ENCODE data around the gene COMMD9. TPM values are rescaled to one million over a fixed set of nuclear protein-coding genes. Genes with fewer than 3 reads are reported as not detected.
A peak's percentile ranks its signal among the peaks of the same experiment; 100 is the strongest.

COMMD9 gene
- total RNA-seq, 1 donor from 2014 or later: 53.5 TPM

DNA sequence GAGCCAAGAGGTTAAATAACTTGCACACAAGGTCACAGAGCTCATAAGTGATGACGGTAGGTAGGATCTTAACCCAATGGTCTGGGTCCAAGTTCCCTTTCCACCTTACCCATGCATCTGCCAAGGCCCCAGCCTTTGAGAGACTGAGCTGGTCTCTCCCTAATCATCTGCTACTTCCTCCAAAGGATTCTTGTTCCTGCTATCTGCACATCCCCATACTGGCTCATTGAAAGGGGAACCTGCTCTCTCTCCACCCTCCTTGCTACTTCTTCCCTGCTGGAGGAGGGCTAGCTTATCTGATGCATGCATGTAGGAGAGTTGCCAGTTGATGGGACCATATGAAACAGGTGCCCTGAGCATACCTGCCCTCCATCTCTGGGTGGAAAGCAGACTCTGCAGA, 47.7 kb downstream of the COMMD9 start:
- Mint-ChIP-seq H3K27ac (no peak overlapping the region), H3K27me3 (ENCODE audit: low read depth) (no peaks in the 10 kb centered on the region), H3K36me3 (peaks cover 7% of the 10 kb centered on the region), H3K9me3 (peaks cover 9% of the 10 kb centered on the region), H3K4me1 (peaks cover 23% of the 10 kb centered on the region), H3K4me3 (no peak overlapping the region)
- no peak for DNase-seq (ENCODE audit: low spot score in 2 of 2, unreplicated experiment in 2 of 2)
- TF ChIP-seq, protein P1, sequence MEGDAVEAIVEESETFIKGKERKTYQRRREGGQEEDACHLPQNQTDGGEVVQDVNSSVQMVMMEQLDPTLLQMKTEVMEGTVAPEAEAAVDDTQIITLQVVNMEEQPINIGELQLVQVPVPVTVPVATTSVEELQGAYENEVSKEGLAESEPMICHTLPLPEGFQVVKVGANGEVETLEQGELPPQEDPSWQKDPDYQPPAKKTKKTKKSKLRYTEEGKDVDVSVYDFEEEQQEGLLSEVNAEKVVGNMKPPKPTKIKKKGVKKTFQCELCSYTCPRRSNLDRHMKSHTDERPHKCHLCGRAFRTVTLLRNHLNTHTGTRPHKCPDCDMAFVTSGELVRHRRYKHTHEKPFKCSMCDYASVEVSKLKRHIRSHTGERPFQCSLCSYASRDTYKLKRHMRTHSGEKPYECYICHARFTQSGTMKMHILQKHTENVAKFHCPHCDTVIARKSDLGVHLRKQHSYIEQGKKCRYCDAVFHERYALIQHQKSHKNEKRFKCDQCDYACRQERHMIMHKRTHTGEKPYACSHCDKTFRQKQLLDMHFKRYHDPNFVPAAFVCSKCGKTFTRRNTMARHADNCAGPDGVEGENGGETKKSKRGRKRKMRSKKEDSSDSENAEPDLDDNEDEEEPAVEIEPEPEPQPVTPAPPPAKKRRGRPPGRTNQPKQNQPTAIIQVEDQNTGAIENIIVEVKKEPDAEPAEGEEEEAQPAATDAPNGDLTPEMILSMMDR (IDR thresholded peaks at IDR 0.05; ENCODE audit: unreplicated experiment): no peak

DNA sequence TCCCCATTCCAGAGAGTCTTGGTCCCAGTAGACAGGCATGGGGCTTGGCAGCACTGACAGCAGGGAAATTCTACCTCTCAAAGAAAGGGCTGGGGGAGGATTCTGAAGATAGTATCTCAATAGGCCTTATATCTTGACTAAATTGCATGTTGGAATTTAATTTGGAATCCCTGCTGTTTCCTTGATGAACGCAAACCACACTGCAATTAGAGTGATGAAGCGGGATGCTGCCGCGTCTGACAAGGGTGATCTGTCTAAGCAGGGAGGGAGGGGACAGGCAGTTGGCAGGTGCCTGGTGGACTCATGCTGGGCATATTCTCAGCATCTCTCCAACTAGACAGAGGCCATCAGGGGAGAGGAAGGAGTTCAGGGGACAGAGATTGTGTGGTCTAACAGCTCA, 48.4 kb downstream of the COMMD9 start:
- DNase-seq (ENCODE audit: low spot score in 2 of 2, unreplicated experiment in 2 of 2): no peak
- no peak overlapping the region for H3K4me3 Mint-ChIP-seq
- TF ChIP-seq, protein P1 (IDR thresholded peaks at IDR 0.05; ENCODE audit: unreplicated experiment): no peak
- no peaks in the 10 kb centered on the region for H3K27me3 Mint-ChIP-seq (ENCODE audit: low read depth)
- peaks cover 9% of the 10 kb centered on the region for H3K9me3 Mint-ChIP-seq
- H3K27ac Mint-ChIP-seq: peak overlapping the region; percentile 79
- H3K36me3 Mint-ChIP-seq: peaks cover 9% of the 10 kb centered on the region
- peaks cover 23% of the 10 kb centered on the region for H3K4me1 Mint-ChIP-seq

DNA sequence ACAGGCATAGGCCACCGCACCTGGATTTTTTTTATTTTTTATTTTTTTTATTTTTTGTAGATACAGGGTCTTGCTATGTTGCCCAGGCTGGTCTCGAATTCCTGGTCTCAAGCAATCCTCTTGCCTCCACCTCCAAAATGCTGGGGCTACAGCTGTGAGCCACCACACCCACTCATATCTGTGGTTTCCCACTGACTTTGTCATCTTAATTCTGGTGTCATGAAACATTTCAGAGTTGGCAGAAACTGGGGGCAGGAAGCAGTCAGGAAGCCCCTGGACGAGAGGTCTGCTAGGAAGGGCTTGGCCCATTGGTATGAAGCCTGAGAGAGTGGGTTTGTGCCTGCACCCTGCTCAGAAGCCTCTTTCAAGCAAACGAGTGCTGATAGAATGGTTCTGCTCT, 49.1 kb downstream of the COMMD9 start:
- Mint-ChIP-seq H3K4me1 (peaks cover 26% of the 10 kb centered on the region), H3K27me3 (ENCODE audit: low read depth) (no peaks in the 10 kb centered on the region), H3K27ac (no peak overlapping the region), H3K36me3 (peaks cover 9% of the 10 kb centered on the region), H3K9me3 (peaks cover 5% of the 10 kb centered on the region), H3K4me3 (no peak overlapping the region)
- TF ChIP-seq, protein P1 (IDR thresholded peaks at IDR 0.05; ENCODE audit: unreplicated experiment): no peak
- DNase-seq (ENCODE audit: low spot score in 2 of 2, unreplicated experiment in 2 of 2): no peak

DNA sequence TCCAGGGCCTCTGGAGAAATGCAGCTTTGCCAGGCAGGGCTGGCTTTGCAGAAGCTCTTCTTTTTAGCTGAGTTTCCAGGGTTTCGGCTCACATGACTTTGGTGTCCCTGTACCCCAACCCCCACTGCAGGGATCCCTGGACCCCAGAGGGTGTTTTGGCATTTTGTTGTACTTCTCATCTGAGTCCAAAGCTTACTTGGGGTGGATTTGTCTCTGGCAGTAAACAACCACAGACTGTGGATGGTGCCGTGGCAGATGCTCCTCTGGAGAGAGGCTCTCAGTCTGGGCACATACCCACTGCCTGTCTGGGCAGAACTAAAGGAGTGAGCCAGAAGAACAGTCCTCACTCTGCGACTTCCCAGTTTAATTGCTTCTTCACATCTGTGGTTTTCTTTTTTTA, 49.6 kb downstream of the COMMD9 start:
- H3K4me1 Mint-ChIP-seq: peaks cover 26% of the 10 kb centered on the region
- no peaks in the 10 kb centered on the region for H3K27me3 Mint-ChIP-seq (ENCODE audit: low read depth)
- H3K27ac Mint-ChIP-seq: no peak overlapping the region
- DNase-seq (ENCODE audit: low spot score in 2 of 2, unreplicated experiment in 2 of 2): no peak
- H3K36me3 Mint-ChIP-seq: peaks cover 5% of the 10 kb centered on the region
- TF ChIP-seq, protein P1 (IDR thresholded peaks at IDR 0.05; ENCODE audit: unreplicated experiment): no peak
- H3K4me3 Mint-ChIP-seq: no peak overlapping the region
- H3K9me3 Mint-ChIP-seq: no peaks in the 10 kb centered on the region

DNA sequence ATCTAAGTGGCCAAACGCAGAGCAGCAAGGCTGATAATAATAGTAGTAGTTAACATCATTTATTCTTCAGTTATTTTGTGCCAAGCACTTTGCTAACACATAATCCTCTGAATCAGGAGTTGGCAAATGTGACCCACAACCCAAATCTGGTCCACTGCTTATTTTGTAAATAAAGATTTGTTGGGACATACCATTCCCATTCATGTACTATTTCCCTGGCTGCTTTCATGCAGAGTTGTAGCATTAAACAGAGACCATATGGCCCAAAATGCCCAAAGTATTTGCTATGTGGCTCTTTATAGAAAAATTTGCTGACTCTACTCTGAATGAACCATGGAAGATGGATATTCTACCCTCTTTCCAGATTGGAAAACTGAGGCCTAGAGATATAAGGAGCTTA, 50.3 kb downstream of the COMMD9 start:
- Mint-ChIP-seq H3K27ac (no peak overlapping the region), H3K4me3 (no peak overlapping the region), H3K4me1 (peaks cover 26% of the 10 kb centered on the region), H3K36me3 (peaks cover 5% of the 10 kb centered on the region), H3K27me3 (ENCODE audit: low read depth) (no peaks in the 10 kb centered on the region), H3K9me3 (no peaks in the 10 kb centered on the region)
- TF ChIP-seq, protein P1 (IDR thresholded peaks at IDR 0.05; ENCODE audit: unreplicated experiment): no peak
- DNase-seq (ENCODE audit: low spot score in 2 of 2, unreplicated experiment in 2 of 2): no peak

DNA sequence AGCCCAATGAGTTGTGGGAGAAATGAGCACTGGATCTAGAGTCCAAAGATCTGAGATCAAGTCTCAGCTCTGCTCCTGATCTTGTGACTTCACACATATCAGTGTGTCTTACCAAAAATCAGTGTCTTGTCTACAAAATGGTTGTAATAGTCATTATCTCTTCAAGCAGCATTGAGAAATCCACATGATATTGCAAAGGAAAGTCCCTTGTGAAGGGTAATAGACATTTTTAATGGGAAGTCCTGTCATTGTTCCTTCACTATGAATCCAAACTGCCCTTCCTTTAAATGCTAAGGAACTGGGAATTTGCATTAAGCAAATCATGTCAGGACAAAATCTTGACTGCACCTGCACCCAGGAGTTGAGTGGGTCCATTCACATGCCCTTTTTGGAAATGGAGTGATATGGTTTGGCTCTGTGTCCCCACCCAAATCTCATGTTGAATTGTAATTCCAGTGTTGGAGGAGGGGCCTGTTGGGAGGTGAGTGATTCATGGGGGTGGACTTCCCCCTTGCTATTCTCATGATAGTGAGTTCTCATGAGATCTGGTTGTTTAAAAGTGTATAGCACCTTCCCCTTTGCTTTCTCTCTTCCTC, 51.1 kb downstream of the COMMD9 start:
- no peak overlapping the region for H3K27ac Mint-ChIP-seq
- H3K9me3 Mint-ChIP-seq: no peaks in the 10 kb centered on the region

More for the DNA sequence above, 51.1 kb downstream of the COMMD9 start:
- Mint-ChIP-seq H3K36me3 (peaks cover 5% of the 10 kb centered on the region), H3K4me1 (peaks cover 30% of the 10 kb centered on the region), H3K27me3 (ENCODE audit: low read depth) (no peaks in the 10 kb centered on the region), H3K4me3 (no peak overlapping the region)
- TF ChIP-seq, protein P1 (IDR thresholded peaks at IDR 0.05; ENCODE audit: unreplicated experiment): no peak
- DNase-seq (ENCODE audit: low spot score in 2 of 2, unreplicated experiment in 2 of 2): no peak
